HG03103 (cell line): Measurements from ENCODE around the gene NUP62CL.

ENCODE experiments used
- ATAC-seq: cut with Tn5 transposase; IDR thresholded peaks from one replicate; pipeline ENCODE4 v1.9.1; 2021; ENCODE audit warnings: low read depth; ENCODE audit not compliant: unreplicated experiment

Gene NUP62CL

DNA sequence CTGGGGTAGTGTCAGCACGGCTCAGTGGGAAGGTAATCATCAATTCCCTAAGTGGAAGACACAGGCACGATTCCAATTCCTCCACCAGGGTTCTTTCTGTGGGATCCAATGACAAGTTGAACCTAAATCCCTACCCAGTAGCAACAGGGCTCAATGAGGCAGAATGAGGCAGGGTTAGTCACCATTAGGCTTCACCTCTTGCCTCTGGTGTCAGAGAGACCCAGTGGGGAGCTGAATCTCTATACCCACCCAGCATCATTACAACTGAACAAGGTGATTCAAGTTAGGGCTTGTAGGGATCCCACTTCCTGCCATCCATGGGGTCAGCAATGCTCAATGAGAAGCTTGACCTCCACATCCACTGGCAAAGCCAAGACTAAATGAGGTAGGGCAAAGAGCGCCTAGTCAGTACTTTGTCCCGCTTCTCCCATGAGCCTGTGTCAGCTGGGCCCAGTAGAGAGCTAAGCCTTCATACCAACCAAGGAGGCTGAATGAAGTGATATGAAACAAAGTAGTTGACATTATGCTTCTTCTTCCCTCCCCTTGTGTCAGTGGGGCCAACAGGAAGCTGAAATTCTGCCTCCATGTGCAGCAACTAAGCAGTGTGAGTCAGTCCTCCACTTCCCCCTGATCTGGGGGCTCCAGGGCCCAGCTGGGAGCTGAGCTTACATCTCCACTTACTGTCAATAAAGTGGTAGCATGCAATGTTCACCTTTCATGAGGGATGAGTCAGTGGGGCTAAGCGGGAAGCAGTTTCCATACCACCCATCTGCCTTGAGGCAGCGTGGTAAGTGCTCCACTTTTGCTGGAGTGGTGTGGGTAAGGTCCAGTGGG lies 51.2 kb downstream of the NUP62CL start:
- ATAC-seq: no peak

DNA sequence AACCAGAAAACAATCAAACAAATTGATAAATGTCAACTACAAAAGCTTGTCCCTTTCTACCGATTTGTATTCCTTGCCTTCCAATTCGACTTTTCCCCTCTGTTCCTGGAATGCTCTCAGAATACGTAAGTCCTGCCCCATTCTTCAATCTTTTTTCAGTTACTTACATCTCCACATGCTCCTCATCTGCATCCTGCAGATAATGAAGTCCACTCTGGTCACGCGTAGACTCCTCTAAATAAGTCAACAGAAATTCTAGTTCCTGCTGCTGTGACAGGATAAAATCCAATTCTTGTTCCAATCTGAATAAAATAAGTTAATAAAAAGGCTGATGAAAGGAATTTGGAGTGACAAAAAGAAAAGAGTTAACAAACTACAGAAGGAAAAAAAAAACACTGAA lies 53.2 kb downstream of the NUP62CL start:
- ATAC-seq: no peak

DNA sequence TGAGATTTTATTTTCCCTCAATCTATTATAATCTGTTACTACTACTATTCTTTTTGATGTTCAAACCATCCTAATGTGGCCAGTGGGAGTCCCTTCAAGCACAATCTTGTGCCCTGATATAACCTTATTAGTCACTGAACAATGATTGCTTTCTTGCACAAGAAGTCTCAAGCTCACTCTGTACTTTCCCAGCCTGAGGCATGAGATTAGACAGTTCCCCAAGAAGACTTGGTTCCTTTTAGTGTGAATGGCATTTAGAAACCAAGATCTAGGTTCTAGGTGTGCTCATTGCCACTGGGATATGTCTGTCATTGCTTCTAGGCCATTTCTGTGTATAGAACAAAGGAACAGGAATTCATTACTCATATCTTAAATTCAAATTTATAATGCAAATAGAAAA lies 59.6 kb downstream of the NUP62CL start:
- no peak for ATAC-seq

DNA sequence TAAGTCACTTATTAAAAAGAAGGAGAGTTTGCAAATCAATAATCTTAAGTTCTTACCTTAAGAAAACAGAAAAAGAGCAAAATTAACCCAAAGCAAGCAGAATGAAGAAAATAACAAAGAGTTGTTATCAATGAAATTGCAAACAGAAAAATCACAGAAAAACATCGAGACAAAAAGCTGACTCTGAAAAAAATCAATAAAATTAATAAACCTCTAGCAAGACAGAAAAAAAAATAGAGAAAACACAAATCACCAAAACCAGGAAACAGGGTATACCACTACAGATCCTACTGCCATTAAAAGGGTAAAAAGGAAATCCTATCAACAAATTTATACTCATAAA lies 70.3 kb downstream of the NUP62CL start:
- no peak for ATAC-seq

DNA sequence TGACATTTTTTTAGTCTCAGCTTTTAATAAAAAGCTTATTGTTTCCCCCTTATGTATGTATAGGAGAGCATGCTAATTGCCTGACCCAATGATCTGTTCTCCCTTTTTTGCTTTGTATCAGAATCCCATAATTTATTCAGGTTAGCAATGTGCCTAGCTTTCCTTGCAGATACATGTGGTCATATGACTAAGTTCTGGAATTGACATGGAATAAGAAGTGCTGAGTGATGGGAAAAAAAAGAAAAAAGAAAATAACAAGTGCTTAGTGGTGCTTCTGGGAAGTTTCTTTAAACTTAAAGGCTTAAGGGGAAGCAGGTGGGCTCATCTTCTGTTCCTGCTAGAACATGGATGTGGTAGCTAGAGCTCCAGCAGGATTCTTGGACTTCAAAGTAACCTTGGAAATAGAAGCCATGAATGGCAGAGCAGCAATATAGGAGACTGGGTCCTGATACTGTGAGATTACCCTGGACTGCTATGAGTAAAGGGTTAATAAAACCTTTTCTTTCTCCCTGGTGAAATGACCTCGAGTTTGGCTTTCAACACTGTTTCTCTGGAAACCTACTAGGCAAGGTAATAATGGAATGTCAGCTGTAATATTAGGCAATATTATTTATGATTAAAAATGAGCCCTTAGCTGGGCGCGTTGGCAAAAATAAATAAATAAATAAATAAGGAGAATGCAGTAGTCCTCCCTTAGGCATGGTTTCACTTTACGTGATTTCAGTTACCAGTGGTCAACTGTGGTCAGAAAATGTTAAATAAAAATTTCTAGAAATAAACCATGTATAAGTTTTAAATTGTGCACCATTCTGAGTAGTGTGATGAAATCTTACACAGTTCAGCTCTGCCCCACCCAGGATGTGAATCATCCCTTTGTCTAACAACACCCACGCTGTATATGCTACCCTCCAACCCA lies 70.9 kb downstream of the NUP62CL start:
- ATAC-seq: no peak

DNA sequence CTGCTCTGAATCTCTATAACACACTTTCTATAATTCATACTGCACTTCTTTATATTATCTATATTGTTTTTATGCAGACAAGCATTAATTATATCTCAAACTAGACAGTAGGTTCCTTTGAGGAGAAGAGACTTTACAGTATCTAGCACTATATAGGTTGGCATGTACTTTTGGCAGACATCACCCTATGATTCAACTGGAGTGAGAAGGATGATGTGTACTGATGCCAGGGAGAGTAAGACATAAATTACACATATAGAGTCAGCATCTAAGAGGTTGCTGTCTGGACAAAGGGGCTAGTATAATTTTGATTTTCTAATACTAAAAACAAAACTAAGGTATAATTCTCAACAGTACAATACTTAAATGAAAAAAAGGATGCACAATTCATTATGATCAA lies 82.5 kb downstream of the NUP62CL start:
- ATAC-seq: no peak

DNA sequence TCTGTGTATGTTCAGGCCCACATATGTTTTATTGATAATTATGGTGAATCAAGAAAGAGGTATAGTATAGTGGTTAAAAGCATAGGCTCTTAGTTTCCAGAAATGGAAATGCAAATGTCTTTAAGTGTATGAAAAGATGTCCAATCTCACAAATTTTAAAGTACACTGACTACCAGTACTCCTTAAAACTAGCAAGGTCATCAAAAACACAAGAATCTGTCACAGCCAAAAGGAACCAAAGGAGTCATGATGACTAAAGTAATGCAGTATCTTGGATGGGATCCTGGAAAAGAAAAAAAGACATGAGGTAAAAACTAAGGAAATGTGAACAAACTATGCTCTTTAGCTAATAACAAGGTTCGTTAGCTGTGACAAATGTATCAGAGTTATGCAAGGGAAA lies 87.0 kb downstream of the NUP62CL start:
- no peak for ATAC-seq

DNA sequence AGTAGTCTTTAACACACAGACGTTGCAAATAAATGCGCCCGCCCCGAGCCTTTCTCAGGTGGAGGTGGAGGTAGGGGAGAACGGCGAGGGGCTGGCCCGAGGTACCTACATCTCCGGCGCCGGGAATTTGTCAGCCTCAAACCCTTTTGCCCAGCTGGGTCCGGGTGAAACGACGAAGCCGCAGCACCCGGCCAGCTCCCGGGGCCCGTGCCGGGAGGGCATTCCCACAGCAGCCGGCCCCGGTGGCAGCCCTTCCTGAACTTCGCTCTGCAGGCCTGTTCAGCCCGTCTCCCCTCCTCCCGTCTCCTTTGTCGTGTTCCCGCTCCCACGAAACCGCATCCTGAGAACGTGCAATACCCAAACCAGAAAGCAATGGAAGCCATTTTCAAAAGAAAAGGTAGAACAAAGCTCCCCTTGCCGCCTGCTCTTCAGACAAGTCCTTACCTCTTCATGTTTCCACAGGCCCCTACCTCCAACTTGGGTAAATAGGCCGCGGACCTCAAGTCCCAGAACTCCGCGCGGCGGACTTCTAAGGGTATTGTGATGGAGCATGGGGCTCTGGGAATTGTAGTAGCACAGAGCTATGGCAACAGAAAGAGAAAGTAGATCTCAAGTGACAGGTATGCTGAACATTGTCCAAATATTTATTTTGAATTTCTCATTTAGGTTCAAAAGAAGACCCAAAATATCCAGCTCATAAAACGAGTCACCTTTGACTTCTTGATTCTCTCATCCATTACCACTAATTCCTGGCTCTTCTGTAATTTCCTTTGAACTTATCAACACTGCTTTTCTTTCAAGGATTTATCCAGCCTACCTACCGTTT lies 87.7 kb downstream of the NUP62CL start, which contains the start of gene RBM41:
Gene RBM41, minus strand, starts transcription at position 501 of the 826 bp plus-strand sequence. Its CDS starts 49 bp downstream, at position 452.
- ATAC-seq: peak; percentile 99

DNA sequence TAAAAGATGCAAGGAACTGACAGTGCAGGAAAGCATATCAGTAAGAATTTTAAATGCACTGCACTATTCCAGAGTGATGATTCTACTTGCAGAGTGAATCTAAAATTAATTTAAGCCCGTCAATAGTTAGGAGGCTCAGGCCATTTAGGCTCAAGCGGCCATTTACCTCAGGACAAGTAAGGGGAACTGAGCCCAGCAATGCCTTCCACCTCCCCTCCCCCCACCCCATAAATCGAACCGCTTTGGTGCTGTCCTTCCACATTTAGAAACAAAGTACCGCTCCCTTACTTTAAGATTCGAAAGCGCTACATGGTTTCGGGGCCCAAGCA lies 88.3 kb downstream of the NUP62CL start:
- no peak for ATAC-seq

DNA sequence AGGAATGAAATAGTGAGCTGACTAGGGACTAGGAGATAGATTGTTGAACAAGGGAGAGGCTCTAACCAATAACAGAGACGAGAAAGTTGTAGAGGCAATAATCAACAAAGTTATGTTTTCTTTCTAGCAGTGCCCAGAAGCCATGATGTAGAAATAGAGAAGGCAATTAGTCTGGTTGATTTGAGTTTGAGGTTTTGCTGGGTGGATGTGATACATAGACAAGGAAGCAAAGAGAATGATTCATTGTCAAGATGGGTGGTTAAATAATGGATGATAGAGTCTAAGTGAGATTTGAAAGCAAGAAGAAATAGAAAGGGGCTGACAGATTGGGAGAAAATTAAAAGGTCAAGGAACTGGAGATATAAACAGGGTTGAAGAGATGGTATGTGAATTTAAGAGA lies 98.8 kb downstream of the NUP62CL start:
- ATAC-seq: no peak

DNA sequence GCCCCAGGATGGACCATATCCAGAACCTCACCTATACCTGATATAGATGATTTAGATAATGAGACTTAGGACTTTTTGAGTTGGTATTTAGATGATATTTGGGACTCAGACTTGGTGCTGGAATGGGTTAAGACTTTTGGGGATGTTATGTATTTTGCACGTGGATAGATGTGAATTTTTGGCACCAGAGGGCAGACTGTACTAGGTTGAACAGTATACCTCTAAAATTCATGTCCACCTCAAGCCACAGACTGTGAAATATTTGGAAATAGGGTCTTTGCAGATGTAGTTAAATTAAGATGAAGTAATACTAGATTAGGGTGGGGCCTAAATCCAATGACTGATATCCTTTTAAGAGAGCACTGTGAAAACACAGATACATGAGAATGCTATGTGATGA lies 103.3 kb downstream of the NUP62CL start:
- no peak for ATAC-seq

DNA sequence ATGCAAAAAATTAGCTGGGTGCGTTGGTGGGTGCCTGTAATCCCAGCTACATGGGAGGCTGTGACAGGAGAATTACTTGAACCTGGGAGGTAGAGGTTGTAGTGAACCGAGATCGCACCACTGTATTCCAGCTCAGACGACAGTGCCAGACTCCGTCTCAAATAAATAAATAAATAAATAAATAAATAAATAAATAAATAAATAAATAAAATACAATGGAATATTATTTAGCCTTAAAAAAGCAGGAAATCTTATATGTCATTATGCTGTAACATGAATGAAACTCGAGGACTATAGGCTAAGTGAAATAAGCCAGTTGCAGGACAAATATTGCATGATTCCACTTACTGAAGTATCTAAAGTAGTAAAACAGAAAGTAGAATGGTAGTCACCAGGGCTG lies 130.1 kb downstream of the NUP62CL start:
- ATAC-seq: no peak
